ENCODE data around the gene DNM3. TPM values are rescaled to one million over a fixed set of nuclear protein-coding genes. Genes with fewer than 3 reads are reported as not detected.

Gene DNM3
- total RNA-seq, 1 donor from 2014 or later = 2.6 TPM

GRCh38 chr1:172211221-172211620, 369.9 kb downstream of the DNM3 start:
- no peaks in the 10 kb centered on the region for H3K9me3 ChIP-seq (ENCODE audit: control insufficient read depth in 3 of 3, low read length in 3 of 3)
- no peak overlapping the region for H3K9ac ChIP-seq (ENCODE audit: low read depth in 1 of 3, low read length in 3 of 3)
- no peak overlapping the region for H3K27ac ChIP-seq (ENCODE audit: low read depth, low read length)
- no peaks in the 10 kb centered on the region for H3K27me3 ChIP-seq (ENCODE audit: control insufficient read depth in 3 of 3, insufficient read depth in 3 of 3, low read length in 3 of 3)
- H3K4me3 ChIP-seq (ENCODE audit: low read length in 3 of 3) = no peak overlapping the region
- no peaks in the 10 kb centered on the region for H3K4me1 ChIP-seq (ENCODE audit: control insufficient read depth in 3 of 3, insufficient read depth in 3 of 3, low read length in 3 of 3)
- H3K36me3 ChIP-seq (ENCODE audit: control insufficient read depth in 3 of 3, insufficient read depth in 3 of 3, low read length in 3 of 3) = no peaks in the 10 kb centered on the region

GRCh38 chr1:172212124-172212523, 370.8 kb downstream of the DNM3 start:
- no peaks in the 10 kb centered on the region for H3K27me3 ChIP-seq (ENCODE audit: control insufficient read depth in 3 of 3, insufficient read depth in 3 of 3, low read length in 3 of 3)
- H3K4me3 ChIP-seq (ENCODE audit: low read length in 3 of 3) = no peak overlapping the region
- no peaks in the 10 kb centered on the region for H3K4me1 ChIP-seq (ENCODE audit: control insufficient read depth in 3 of 3, insufficient read depth in 3 of 3, low read length in 3 of 3)
- H3K9ac ChIP-seq (ENCODE audit: low read depth in 1 of 3, low read length in 3 of 3) = no peak overlapping the region
- H3K27ac ChIP-seq (ENCODE audit: low read depth, low read length) = no peak overlapping the region
- no peaks in the 10 kb centered on the region for H3K9me3 ChIP-seq (ENCODE audit: control insufficient read depth in 3 of 3, low read length in 3 of 3)
- no peaks in the 10 kb centered on the region for H3K36me3 ChIP-seq (ENCODE audit: control insufficient read depth in 3 of 3, insufficient read depth in 3 of 3, low read length in 3 of 3)

- no peaks in the 10 kb centered on the region for H3K4me1 ChIP-seq (ENCODE audit: control insufficient read depth in 3 of 3, insufficient read depth in 3 of 3, low read length in 3 of 3)
- H3K9me3 ChIP-seq (ENCODE audit: control insufficient read depth in 3 of 3, low read length in 3 of 3) = no peaks in the 10 kb centered on the region
- H3K4me3 ChIP-seq (ENCODE audit: low read length in 3 of 3) = no peak overlapping the region
- no peaks in the 10 kb centered on the region for H3K36me3 ChIP-seq (ENCODE audit: control insufficient read depth in 3 of 3, insufficient read depth in 3 of 3, low read length in 3 of 3)
- H3K27ac ChIP-seq (ENCODE audit: low read depth, low read length) = no peak overlapping the region
- no peak overlapping the region for H3K9ac ChIP-seq (ENCODE audit: low read depth in 1 of 3, low read length in 3 of 3)
- H3K27me3 ChIP-seq (ENCODE audit: control insufficient read depth in 3 of 3, insufficient read depth in 3 of 3, low read length in 3 of 3) = no peaks in the 10 kb centered on the region
Observed at GRCh38 chr1:172215006-172215405, 373.7 kb downstream of the DNM3 start.

- no peak overlapping the region for H3K9ac ChIP-seq (ENCODE audit: low read depth in 1 of 3, low read length in 3 of 3)
- H3K4me1 ChIP-seq (ENCODE audit: control insufficient read depth in 3 of 3, insufficient read depth in 3 of 3, low read length in 3 of 3) = no peaks in the 10 kb centered on the region
- H3K9me3 ChIP-seq (ENCODE audit: control insufficient read depth in 3 of 3, low read length in 3 of 3) = no peaks in the 10 kb centered on the region
- no peak overlapping the region for H3K27ac ChIP-seq (ENCODE audit: low read depth, low read length)
- no peak overlapping the region for H3K4me3 ChIP-seq (ENCODE audit: low read length in 3 of 3)
- H3K36me3 ChIP-seq (ENCODE audit: control insufficient read depth in 3 of 3, insufficient read depth in 3 of 3, low read length in 3 of 3) = no peaks in the 10 kb centered on the region
- no peaks in the 10 kb centered on the region for H3K27me3 ChIP-seq (ENCODE audit: control insufficient read depth in 3 of 3, insufficient read depth in 3 of 3, low read length in 3 of 3)
Observed at GRCh38 chr1:172219966-172220365, 378.7 kb downstream of the DNM3 start.

- no peak overlapping the region for H3K9ac ChIP-seq (ENCODE audit: low read depth in 1 of 3, low read length in 3 of 3)
- H3K36me3 ChIP-seq (ENCODE audit: control insufficient read depth in 3 of 3, insufficient read depth in 3 of 3, low read length in 3 of 3) = no peaks in the 10 kb centered on the region
- no peak overlapping the region for H3K27ac ChIP-seq (ENCODE audit: low read depth, low read length)
- H3K27me3 ChIP-seq (ENCODE audit: control insufficient read depth in 3 of 3, insufficient read depth in 3 of 3, low read length in 3 of 3) = no peaks in the 10 kb centered on the region
- no peak overlapping the region for H3K4me3 ChIP-seq (ENCODE audit: low read length in 3 of 3)
- H3K9me3 ChIP-seq (ENCODE audit: control insufficient read depth in 3 of 3, low read length in 3 of 3) = no peaks in the 10 kb centered on the region
- no peaks in the 10 kb centered on the region for H3K4me1 ChIP-seq (ENCODE audit: control insufficient read depth in 3 of 3, insufficient read depth in 3 of 3, low read length in 3 of 3)
Observed at GRCh38 chr1:172220376-172220775, 379.1 kb downstream of the DNM3 start.

GRCh38 chr1:172221436-172221835, 380.1 kb downstream of the DNM3 start:
- no peaks in the 10 kb centered on the region for H3K27me3 ChIP-seq (ENCODE audit: control insufficient read depth in 3 of 3, insufficient read depth in 3 of 3, low read length in 3 of 3)
- no peak overlapping the region for H3K9ac ChIP-seq (ENCODE audit: low read depth in 1 of 3, low read length in 3 of 3)
- H3K9me3 ChIP-seq (ENCODE audit: control insufficient read depth in 3 of 3, low read length in 3 of 3) = no peaks in the 10 kb centered on the region
- no peaks in the 10 kb centered on the region for H3K4me1 ChIP-seq (ENCODE audit: control insufficient read depth in 3 of 3, insufficient read depth in 3 of 3, low read length in 3 of 3)
- H3K27ac ChIP-seq (ENCODE audit: low read depth, low read length) = no peak overlapping the region
- H3K36me3 ChIP-seq (ENCODE audit: control insufficient read depth in 3 of 3, insufficient read depth in 3 of 3, low read length in 3 of 3) = no peaks in the 10 kb centered on the region
- H3K4me3 ChIP-seq (ENCODE audit: low read length in 3 of 3) = no peak overlapping the region

- no peaks in the 10 kb centered on the region for H3K36me3 ChIP-seq (ENCODE audit: control insufficient read depth in 3 of 3, insufficient read depth in 3 of 3, low read length in 3 of 3)
- no peaks in the 10 kb centered on the region for H3K9me3 ChIP-seq (ENCODE audit: control insufficient read depth in 3 of 3, low read length in 3 of 3)
- H3K9ac ChIP-seq (ENCODE audit: low read depth in 1 of 3, low read length in 3 of 3) = no peak overlapping the region
- H3K27me3 ChIP-seq (ENCODE audit: control insufficient read depth in 3 of 3, insufficient read depth in 3 of 3, low read length in 3 of 3) = no peaks in the 10 kb centered on the region
- no peaks in the 10 kb centered on the region for H3K4me1 ChIP-seq (ENCODE audit: control insufficient read depth in 3 of 3, insufficient read depth in 3 of 3, low read length in 3 of 3)
- no peak overlapping the region for H3K27ac ChIP-seq (ENCODE audit: low read depth, low read length)
- no peak overlapping the region for H3K4me3 ChIP-seq (ENCODE audit: low read length in 3 of 3)
Observed at GRCh38 chr1:172224871-172225270, 383.6 kb downstream of the DNM3 start.

- H3K9me3 ChIP-seq (ENCODE audit: control insufficient read depth in 3 of 3, low read length in 3 of 3) = no peaks in the 10 kb centered on the region
- H3K9ac ChIP-seq (ENCODE audit: low read depth in 1 of 3, low read length in 3 of 3) = no peak overlapping the region
- no peak overlapping the region for H3K4me3 ChIP-seq (ENCODE audit: low read length in 3 of 3)
- H3K36me3 ChIP-seq (ENCODE audit: control insufficient read depth in 3 of 3, insufficient read depth in 3 of 3, low read length in 3 of 3) = no peaks in the 10 kb centered on the region
- H3K27ac ChIP-seq (ENCODE audit: low read depth, low read length) = no peak overlapping the region
- no peaks in the 10 kb centered on the region for H3K27me3 ChIP-seq (ENCODE audit: control insufficient read depth in 3 of 3, insufficient read depth in 3 of 3, low read length in 3 of 3)
- no peaks in the 10 kb centered on the region for H3K4me1 ChIP-seq (ENCODE audit: control insufficient read depth in 3 of 3, insufficient read depth in 3 of 3, low read length in 3 of 3)
Observed at GRCh38 chr1:172229942-172230341, 388.6 kb downstream of the DNM3 start.

GRCh38 chr1:172230526-172230925, 389.2 kb downstream of the DNM3 start:
- no peaks in the 10 kb centered on the region for H3K36me3 ChIP-seq (ENCODE audit: control insufficient read depth in 3 of 3, insufficient read depth in 3 of 3, low read length in 3 of 3)

GRCh38 chr1:172236958-172237357, 395.7 kb downstream of the DNM3 start:
- Histone ChIP-seq H3K36me3 (ENCODE audit: control insufficient read depth in 3 of 3, insufficient read depth in 3 of 3, low read length in 3 of 3) (no peaks in the 10 kb centered on the region), H3K27me3 (ENCODE audit: control insufficient read depth in 3 of 3, insufficient read depth in 3 of 3, low read length in 3 of 3) (no peaks in the 10 kb centered on the region), H3K4me3 (ENCODE audit: low read length in 3 of 3) (no peak overlapping the region), H3K27ac (ENCODE audit: low read depth, low read length) (no peak overlapping the region), H3K9me3 (ENCODE audit: control insufficient read depth in 3 of 3, low read length in 3 of 3) (no peaks in the 10 kb centered on the region), H3K9ac (ENCODE audit: low read depth in 1 of 3, low read length in 3 of 3) (no peak overlapping the region), H3K4me1 (ENCODE audit: control insufficient read depth in 3 of 3, insufficient read depth in 3 of 3, low read length in 3 of 3) (peaks cover 0 to 3% (median 0%) of the 10 kb centered on the region in 3 donors)

More at GRCh38 chr1:172230526-172230925, 389.2 kb downstream of the DNM3 start:
- no peaks in the 10 kb centered on the region for H3K9me3 ChIP-seq (ENCODE audit: control insufficient read depth in 3 of 3, low read length in 3 of 3)
- no peaks in the 10 kb centered on the region for H3K4me1 ChIP-seq (ENCODE audit: control insufficient read depth in 3 of 3, insufficient read depth in 3 of 3, low read length in 3 of 3)
- no peak overlapping the region for H3K9ac ChIP-seq (ENCODE audit: low read depth in 1 of 3, low read length in 3 of 3)
- H3K4me3 ChIP-seq (ENCODE audit: low read length in 3 of 3) = no peak overlapping the region
- no peak overlapping the region for H3K27ac ChIP-seq (ENCODE audit: low read depth, low read length)
- no peaks in the 10 kb centered on the region for H3K27me3 ChIP-seq (ENCODE audit: control insufficient read depth in 3 of 3, insufficient read depth in 3 of 3, low read length in 3 of 3)

GRCh38 chr1:172238158-172238557, 396.9 kb downstream of the DNM3 start:
- Histone ChIP-seq H3K27ac (ENCODE audit: low read depth, low read length) (no peak overlapping the region), H3K4me3 (ENCODE audit: low read length in 3 of 3) (no peak overlapping the region), H3K4me1 (ENCODE audit: control insufficient read depth in 3 of 3, insufficient read depth in 3 of 3, low read length in 3 of 3) (peaks cover 0 to 3% (median 0%) of the 10 kb centered on the region in 3 donors), H3K9ac (ENCODE audit: low read depth in 1 of 3, low read length in 3 of 3) (no peak overlapping the region), H3K27me3 (ENCODE audit: control insufficient read depth in 3 of 3, insufficient read depth in 3 of 3, low read length in 3 of 3) (no peaks in the 10 kb centered on the region), H3K36me3 (ENCODE audit: control insufficient read depth in 3 of 3, insufficient read depth in 3 of 3, low read length in 3 of 3) (no peaks in the 10 kb centered on the region), H3K9me3 (ENCODE audit: control insufficient read depth in 3 of 3, low read length in 3 of 3) (no peaks in the 10 kb centered on the region)
